Central memory CD8-positive, alpha-beta T cell (primary cell): ENCODE results near the gene KTN1.

Experiments used
- ATAC-seq: fragments of 150-1000 bp; cut with Tn5 transposase; replicated peaks from 2 replicates; pipeline ENCODE4 v1.10.0; 2022; ENCODE audit warnings: mild to moderate bottlenecking, moderate FRiP score, moderate number of reproducible peaks; ENCODE audit not compliant: poor library complexity, severe bottlenecking; ENCODE audit errors: extremely low read depth
- DNase-seq, 2 donors: peaks; one replicate each; pipeline ENCODE4 v3.0.0; 2021; ENCODE audit warnings: low spot score in 2 of 2
- H3K27ac Mint-ChIP-seq: one replicate; pipeline ENCODE4 v1.8.0; 2022; ENCODE audit warnings: low read depth, mild to moderate bottlenecking, moderate library complexity, mixed read lengths
- H3K27me3 Mint-ChIP-seq: one replicate; pipeline ENCODE4 v1.8.0; 2022; ENCODE audit warnings: mixed read lengths
- H3K36me3 Mint-ChIP-seq: one replicate; pipeline ENCODE4 v1.8.0; 2022; ENCODE audit warnings: mild to moderate bottlenecking, moderate library complexity, mixed read lengths; ENCODE audit not compliant: insufficient read depth
- H3K4me1 Mint-ChIP-seq: one replicate; pipeline ENCODE4 v1.8.0; 2022; ENCODE audit warnings: mixed read lengths
- H3K4me3 Mint-ChIP-seq: one replicate; pipeline ENCODE4 v1.8.0; 2022; ENCODE audit warnings: mild to moderate bottlenecking, moderate library complexity, mixed read lengths
- H3K9me3 Mint-ChIP-seq: one replicate; pipeline ENCODE4 v1.8.0; 2022; ENCODE audit warnings: mixed read lengths

Gene KTN1

DNA sequence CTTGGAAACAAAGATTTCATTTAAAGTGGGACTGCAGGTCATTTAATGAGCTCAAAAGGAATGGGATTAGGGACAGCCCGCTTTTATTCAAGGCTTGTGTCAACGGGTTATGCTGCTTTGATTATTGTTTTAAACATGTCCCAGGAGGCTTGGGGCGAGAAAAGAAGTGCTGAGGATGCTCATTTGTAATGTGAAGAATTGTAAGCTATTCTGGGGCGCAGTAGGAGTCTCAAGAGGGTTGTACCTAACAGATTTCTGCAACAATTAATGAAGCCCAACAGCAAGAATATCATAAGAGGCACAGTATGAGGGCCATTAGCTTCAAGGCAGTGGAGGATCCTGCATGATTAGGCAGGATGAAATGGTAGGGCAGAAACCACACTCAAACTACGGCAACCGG, 122.5 kb downstream of the KTN1 start:
- no peak overlapping the region for H3K4me3 Mint-ChIP-seq
- DNase-seq, result no peak
- no peaks in the 10 kb centered on the region for H3K9me3 Mint-ChIP-seq
- no peak overlapping the region for H3K27ac Mint-ChIP-seq
- no peaks in the 10 kb centered on the region for H3K4me1 Mint-ChIP-seq
- no peaks in the 10 kb centered on the region for H3K36me3 Mint-ChIP-seq
- no peak for ATAC-seq
- no peaks in the 10 kb centered on the region for H3K27me3 Mint-ChIP-seq

DNA sequence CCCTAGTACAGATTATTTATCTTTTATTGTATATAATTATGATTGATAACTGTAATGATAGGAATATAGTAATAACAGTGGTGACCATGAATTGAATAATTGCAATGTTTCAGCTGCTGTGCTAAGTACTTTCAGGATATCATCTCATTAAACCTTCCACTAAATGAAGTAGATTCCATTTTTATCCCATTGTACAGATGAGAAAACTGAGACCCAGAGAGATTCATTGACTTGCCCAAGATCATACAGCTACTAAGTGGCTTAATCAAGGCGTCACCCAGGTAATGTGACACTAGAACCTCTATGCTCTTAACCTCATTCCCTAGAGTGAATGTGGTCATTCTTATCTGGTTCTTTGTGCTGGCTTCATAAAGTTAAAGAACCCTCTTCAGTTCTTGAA, 124.6 kb downstream of the KTN1 start:
- no peak for ATAC-seq
- H3K27me3 Mint-ChIP-seq, result no peaks in the 10 kb centered on the region
- H3K4me1 Mint-ChIP-seq, result no peaks in the 10 kb centered on the region

GRCh38 chr14:55705651-55706364, 125.8 kb downstream of the KTN1 start:
- Mint-ChIP-seq H3K27me3 (no peaks in the 10 kb centered on the region), H3K36me3 (no peaks in the 10 kb centered on the region), H3K9me3 (no peaks in the 10 kb centered on the region), H3K4me1 (no peaks in the 10 kb centered on the region), H3K27ac (no peak overlapping the region), H3K4me3 (no peak overlapping the region)
- DNase-seq (no peak), ATAC-seq (no peak)

More for the DNA sequence above, 124.6 kb downstream of the KTN1 start:
- Mint-ChIP-seq H3K36me3 (no peaks in the 10 kb centered on the region), H3K9me3 (no peaks in the 10 kb centered on the region), H3K4me3 (no peak overlapping the region), H3K27ac (no peak overlapping the region)
- no peak for DNase-seq

- Mint-ChIP-seq H3K9me3 (no peaks in the 10 kb centered on the region), H3K4me1 (no peaks in the 10 kb centered on the region), H3K36me3 (no peaks in the 10 kb centered on the region), H3K27me3 (no peaks in the 10 kb centered on the region), H3K4me3 (no peak overlapping the region), H3K27ac (no peak overlapping the region)
- no peak for ATAC-seq
- no peak for DNase-seq
Measured at GRCh38 chr14:55706365-55706684, 126.3 kb downstream of the KTN1 start.

DNA sequence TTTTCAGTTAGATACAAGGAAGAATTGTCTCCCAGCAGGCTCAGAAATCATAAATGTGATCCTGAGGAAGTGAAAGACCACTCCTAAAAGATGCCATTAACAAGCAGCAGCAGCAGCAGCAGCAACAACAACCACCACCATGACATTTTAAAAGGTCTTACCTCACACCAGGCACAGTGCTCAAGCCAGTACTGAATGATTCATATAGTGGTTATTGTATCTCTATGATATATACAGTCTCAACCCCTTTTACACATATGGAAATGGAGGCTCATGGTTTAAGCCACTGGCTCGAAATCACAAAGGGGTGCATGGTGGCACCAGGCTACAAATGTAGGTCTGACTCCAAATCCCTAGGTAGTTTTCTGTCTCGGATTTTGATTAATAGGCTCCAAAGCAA, 126.9 kb downstream of the KTN1 start:
- no peaks in the 10 kb centered on the region for H3K4me1 Mint-ChIP-seq
- no peak overlapping the region for H3K27ac Mint-ChIP-seq
- H3K27me3 Mint-ChIP-seq, result no peaks in the 10 kb centered on the region
- DNase-seq, result no peak
- no peak for ATAC-seq
- H3K9me3 Mint-ChIP-seq, result no peaks in the 10 kb centered on the region
- no peak overlapping the region for H3K4me3 Mint-ChIP-seq
- H3K36me3 Mint-ChIP-seq, result no peaks in the 10 kb centered on the region

GRCh38 chr14:55707365-55707804, 127.4 kb downstream of the KTN1 start:
- ATAC-seq (no peak), DNase-seq (no peak)
- Mint-ChIP-seq H3K4me3 (no peak overlapping the region), H3K27me3 (no peaks in the 10 kb centered on the region), H3K9me3 (no peaks in the 10 kb centered on the region), H3K4me1 (no peaks in the 10 kb centered on the region), H3K36me3 (no peaks in the 10 kb centered on the region), H3K27ac (no peak overlapping the region)

GRCh38 chr14:55710506-55711041, 130.6 kb downstream of the KTN1 start:
- no peaks in the 10 kb centered on the region for H3K9me3 Mint-ChIP-seq
- H3K36me3 Mint-ChIP-seq, result no peaks in the 10 kb centered on the region
- no peaks in the 10 kb centered on the region for H3K4me1 Mint-ChIP-seq
- H3K27ac Mint-ChIP-seq, result no peak overlapping the region
- ATAC-seq, result no peak
- H3K27me3 Mint-ChIP-seq, result no peaks in the 10 kb centered on the region
- no peak overlapping the region for H3K4me3 Mint-ChIP-seq
- no peak for DNase-seq

DNA sequence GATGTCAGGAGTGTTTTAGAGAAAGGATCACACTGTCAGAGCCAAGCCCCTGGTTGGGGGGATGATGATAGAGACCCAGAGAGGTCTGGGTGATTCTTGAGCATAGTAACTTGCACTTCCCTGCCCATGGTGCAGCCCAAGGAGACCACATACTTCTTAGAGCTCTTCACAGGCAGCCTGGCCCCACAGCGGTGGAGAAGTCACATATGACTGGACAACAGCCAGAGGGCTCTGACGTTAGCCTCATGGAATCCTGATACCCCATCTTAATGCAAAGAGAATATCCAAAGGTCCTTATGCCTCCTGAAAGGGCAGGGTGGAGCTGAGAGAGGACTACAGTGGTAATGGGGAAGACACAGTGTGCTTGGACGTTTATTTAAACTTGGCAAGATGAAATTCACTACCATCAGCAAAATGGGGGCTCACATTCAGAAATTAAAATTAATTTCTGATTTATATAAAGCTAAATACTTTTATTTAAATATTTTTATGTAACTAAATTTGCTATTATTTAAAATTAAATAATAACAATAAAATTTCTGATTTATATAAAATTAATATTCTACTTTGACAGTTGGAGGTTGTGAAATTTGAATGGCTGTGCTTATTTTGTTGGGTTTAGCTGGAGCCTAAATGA, 131.3 kb downstream of the KTN1 start:
- Mint-ChIP-seq H3K4me3 (no peak overlapping the region), H3K4me1 (no peaks in the 10 kb centered on the region), H3K9me3 (no peaks in the 10 kb centered on the region), H3K27ac (no peak overlapping the region), H3K27me3 (no peaks in the 10 kb centered on the region), H3K36me3 (no peaks in the 10 kb centered on the region)
- ATAC-seq (no peak), DNase-seq (no peak)

- Mint-ChIP-seq H3K27me3 (no peaks in the 10 kb centered on the region), H3K36me3 (no peaks in the 10 kb centered on the region), H3K4me3 (no peak overlapping the region), H3K4me1 (no peaks in the 10 kb centered on the region), H3K27ac (no peak overlapping the region), H3K9me3 (no peaks in the 10 kb centered on the region)
- ATAC-seq, result no peak
- no peak for DNase-seq
Measured at GRCh38 chr14:55712491-55712890, 132.5 kb downstream of the KTN1 start.

GRCh38 chr14:55713486-55713885, 133.5 kb downstream of the KTN1 start:
- Mint-ChIP-seq H3K9me3 (no peaks in the 10 kb centered on the region), H3K27me3 (no peaks in the 10 kb centered on the region), H3K4me3 (no peak overlapping the region), H3K4me1 (no peaks in the 10 kb centered on the region), H3K36me3 (no peaks in the 10 kb centered on the region), H3K27ac (no peak overlapping the region)
- DNase-seq, result no peak
- ATAC-seq, result no peak

GRCh38 chr14:55715889-55716288, 135.9 kb downstream of the KTN1 start:
- Mint-ChIP-seq H3K36me3 (no peaks in the 10 kb centered on the region), H3K9me3 (no peaks in the 10 kb centered on the region), H3K4me3 (no peak overlapping the region), H3K4me1 (no peaks in the 10 kb centered on the region), H3K27ac (no peak overlapping the region), H3K27me3 (no peaks in the 10 kb centered on the region)
- no peak for ATAC-seq
- no peak for DNase-seq

- Mint-ChIP-seq H3K4me3 (no peak overlapping the region), H3K4me1 (no peaks in the 10 kb centered on the region), H3K9me3 (no peaks in the 10 kb centered on the region), H3K27me3 (no peaks in the 10 kb centered on the region), H3K27ac (no peak overlapping the region), H3K36me3 (no peaks in the 10 kb centered on the region)
- no peak for ATAC-seq
- DNase-seq, result no peak
Measured at GRCh38 chr14:55717621-55718020, 137.6 kb downstream of the KTN1 start.

DNA sequence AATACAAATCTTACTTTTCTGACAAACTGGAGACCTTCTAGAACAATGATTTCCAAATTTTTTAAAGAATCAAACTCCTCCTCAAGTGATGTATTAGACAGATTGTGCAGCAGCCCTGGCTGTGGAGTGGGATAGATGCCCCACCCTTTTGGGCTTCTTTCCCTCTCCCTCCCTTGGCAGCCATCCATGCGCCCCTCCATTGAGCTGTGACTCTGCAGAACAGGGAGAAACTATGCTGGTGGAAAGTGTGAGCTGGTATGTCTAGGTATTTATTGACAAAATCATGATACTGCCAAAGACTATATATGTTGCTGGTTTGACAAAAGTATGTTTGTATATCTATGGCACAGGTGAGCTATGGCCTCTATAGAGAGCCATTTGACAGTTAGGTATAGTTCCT, 138.5 kb downstream of the KTN1 start:
- H3K4me1 Mint-ChIP-seq, result no peaks in the 10 kb centered on the region
- no peaks in the 10 kb centered on the region for H3K36me3 Mint-ChIP-seq
- DNase-seq (no peak), ATAC-seq (no peak)
- no peaks in the 10 kb centered on the region for H3K27me3 Mint-ChIP-seq
- no peaks in the 10 kb centered on the region for H3K9me3 Mint-ChIP-seq
- H3K4me3 Mint-ChIP-seq, result no peak overlapping the region
- H3K27ac Mint-ChIP-seq, result no peak overlapping the region
